ENCODE results near the gene EPC1. TPM values are rescaled to one million over a fixed set of nuclear protein-coding genes. Genes with fewer than 3 reads are reported as not detected.

The EPC1 gene
- total and polyA plus RNA-seq, 2 of the 8 experiments (the other 6 are each of a cell fraction or from before 2014, with no cell fraction given) = 23.7 to 42.3 TPM

GRCh38 chr10:32393911-32394310, 47.0 kb upstream of the EPC1 start:
- Histone ChIP-seq H4K5ac (ENCODE audit: insufficient read length, low read depth, low read length) (no peak overlapping the region), H2BK120ac (replicated peaks; ENCODE audit: low read depth, low read length) (no peak overlapping the region), H3K4ac (replicated peaks; ENCODE audit: insufficient read length, low read depth, low read length) (no peak overlapping the region), H3K4me2 (ENCODE audit: insufficient read depth in 1 of 2, low read depth in 2 of 2, low read length in 2 of 2) (no peak overlapping the region), H3K27ac (ENCODE audit: low read depth, low read length) (no peak overlapping the region), H4K20me1 (replicated peaks in 1 of 2; ENCODE audit: control insufficient read depth in 1 of 2, insufficient read depth in 2 of 2, low read length in 2 of 2) (no peaks in the 10 kb centered on the region), H2BK15ac (ENCODE audit: low read length) (no peak overlapping the region), H3K14ac (ENCODE audit: insufficient read length) (no peak overlapping the region), H3K4me1 (replicated peaks in 1 of 4; ENCODE audit: control insufficient read depth in 3 of 4, insufficient read depth in 4 of 4, low read length in 3 of 4) (no peaks in the 10 kb centered on the region), H3K18ac (ENCODE audit: extremely low read depth, low read length) (no peak overlapping the region), H3K79me1 (ENCODE audit: low read depth, low read length) (no peaks in the 10 kb centered on the region), H4K8ac (ENCODE audit: extremely low read depth, insufficient read depth, low read length) (no peak overlapping the region), H2AK5ac (ENCODE audit: low read depth, low read length) (no peak overlapping the region), H3K79me2 (ENCODE audit: control insufficient read depth in 1 of 2, insufficient read depth in 2 of 2, low read length in 2 of 2) (no peaks in the 10 kb centered on the region), H2BK20ac (ENCODE audit: low read length) (no peak overlapping the region), H2AFZ (ENCODE audit: low read length) (0 out of 2 replicates have a peak overlapping the region, but pooled peaks have one; percentile 30), H3K23me2 (ENCODE audit: low read depth, low read length) (no peaks in the 10 kb centered on the region; the same call in 1 of the 2 replicates), H3K9ac (replicated peaks in 1 of 4; ENCODE audit: extremely low read depth in 1 of 4, low read depth in 3 of 4, low read length in 3 of 4) (no peak overlapping the region), H3K9me3 (ENCODE audit: insufficient read depth in 2 of 2, low read depth in 1 of 2, low read length in 1 of 2) (no peaks in the 10 kb centered on the region), H4K91ac (replicated peaks; ENCODE audit: insufficient read length, low read length) (no peak overlapping the region), H2BK5ac (ENCODE audit: low read depth, low read length) (no peak overlapping the region), H3K4me3 (ENCODE audit: extremely low read depth in 1 of 4, insufficient read depth in 2 of 4, low read depth in 3 of 4, low read length in 4 of 4) (no peak overlapping the region), H3K23ac (ENCODE audit: insufficient read length) (no peak overlapping the region), H2BK12ac (ENCODE audit: low read depth, low read length) (no peak overlapping the region), H3K56ac (replicated peaks; ENCODE audit: insufficient read length, low read depth, low read length) (no peak overlapping the region), H3K27me3 (replicated peaks in 1 of 4; ENCODE audit: control insufficient read depth in 3 of 4, extremely low read depth in 1 of 4, insufficient read depth in 3 of 4, low read length in 3 of 4) (no peaks in the 10 kb centered on the region), H3K36me3 (ENCODE audit: control insufficient read depth in 2 of 4, insufficient read depth in 4 of 4, low read length in 3 of 4) (no peaks in the 10 kb centered on the region)
- WGBS, 2 experiments (ENCODE audit: extremely low coverage in 1 of 2, insufficient coverage in 1 of 2, insufficient read length in 1 of 2, insufficient replicate concordance in 2 of 2, low coverage in 1 of 2, low lambda C conversion rate in 2 of 2, missing lambda C conversion rate in 1 of 2) = 87% methylated on average over 4 of the region's 4 CpGs; no CpG with 5 or more reads in 1 of the 2 experiments
- ChIA-PET POLR2A (ENCODE audit: partially characterized antibody) (interaction anchor here (1.9 kb wide), 1 partner anchor 14 kb away, joined by 4 read pairs; no protein-coding TSS in a partner anchor), CTCF (ENCODE audit: partially characterized antibody) (no interaction called here)
- FAIRE-seq (no peak), DNase-seq (ENCODE audit: low read depth in 1 of 2, low spot score in 2 of 2) (no peak)
- TF ChIP-seq SRF (IDR thresholded peaks at IDR 0.05; ENCODE audit: low read depth, low read length) = no peak
- no peak for TF ChIP-seq NRF1 (IDR thresholded peaks at IDR 0.05; ENCODE audit: low read depth, low read length)
- no peak for TF ChIP-seq E2F6 (IDR thresholded peaks at IDR 0.05)
- no peak for TF ChIP-seq CHD2 (IDR thresholded peaks at IDR 0.05; ENCODE audit: low read length)
- no peak for TF ChIP-seq MAFK (IDR thresholded peaks at IDR 0.05; ENCODE audit: low read depth, low read length)
- no peak for TF ChIP-seq ASH2L (IDR thresholded peaks at IDR 0.05; ENCODE audit: low read length)
- TF ChIP-seq TBP (IDR thresholded peaks at IDR 0.05; ENCODE audit: low read depth, low read length) = no peak
- TF ChIP-seq CHD1 (IDR thresholded peaks at IDR 0.05; ENCODE audit: low read depth, low read length) = no peak
- no peak for TF ChIP-seq POLR2AphosphoS5 (IDR thresholded peaks at IDR 0.05; ENCODE audit: low read depth, low read length)
- TF ChIP-seq GTF2F1 (IDR thresholded peaks at IDR 0.05; ENCODE audit: borderline replicate concordance, low read depth, low read length) = no peak
- no peak for TF ChIP-seq CTBP2 (IDR thresholded peaks at IDR 0.05; ENCODE audit: borderline replicate concordance, insufficient read depth, insufficient read length, low read length)
- TF ChIP-seq SAP30 (IDR thresholded peaks at IDR 0.05; ENCODE audit: insufficient read depth, insufficient replicate concordance, low read length) = no peak
- TF ChIP-seq HDAC6 (IDR thresholded peaks at IDR 0.05; ENCODE audit: low read depth, low read length) = no peak
- no peak for TF ChIP-seq KDM5A (IDR thresholded peaks at IDR 0.05; ENCODE audit: low read length)
- no peak for TF ChIP-seq SUZ12 (IDR thresholded peaks at IDR 0.05; ENCODE audit: low read length)

All from H1 (cell line).